SK-N-SH (cell line): ENCODE data around the gene PAN3. TPM values are rescaled to one million over a fixed set of nuclear protein-coding genes. Genes with fewer than 3 reads are reported as not detected.
A peak's percentile ranks its signal among the peaks of the same experiment; 100 is the strongest.

Experiments
- CTCF ChIA-PET: fragments of 300-600, 350-600 bp; formaldehyde crosslinking; extraction: SDS; loops from one replicate; lab custom pipeline; 2021; lab: Yijun Ruan, JAX
- POLR2A ChIA-PET: fragments of 350-600 bp; sonication (Branson Sonifier 250); formaldehyde crosslinking; extraction: SDS; loops from one replicate; lab custom pipeline; 2020; ENCODE audit warnings: antibody characterized with exemption, inconsistent platforms; lab: Yijun Ruan, JAX
- DNase-seq: peaks from one replicate; pipeline ENCODE4 v3.0.0; 2012
- H2AFZ ChIP-seq: fragments of 200-600 bp; sonication (generic); 2 replicates; pipeline ENCODE4 v1.8.1; 2016; ENCODE audit warnings: antibody characterized with exemption, mild to moderate bottlenecking, low read depth
- H3F3A ChIP-seq: fragments of 200-600 bp; sonication (generic); replicated peaks from 2 replicates; pipeline ENCODE3; 2016; ENCODE audit warnings: antibody characterized with exemption, mild to moderate bottlenecking; ENCODE audit not compliant: insufficient read depth
- H3K27ac ChIP-seq, 2 experiments: fragments of 200-500 bp in 1 of 2; fragments of 200-600 bp in 1 of 2; sonication (Bioruptor generic) in 1 of 2; sonication (generic), shearing (Covaris generic) in 1 of 2; 2 replicates each; pipeline versions ENCODE4 v1.5.1 to v1.6.1; 2014 to 2016; ENCODE audit warnings: low read depth in 2 of 2, inconsistent platforms in 1 of 2, low read length in 1 of 2, mild to moderate bottlenecking in 1 of 2, mixed read lengths in 1 of 2
- H3K27me3 ChIP-seq: fragments of 200-600 bp; sonication (generic), shearing (Covaris generic); 2 replicates; pipeline ENCODE4 v1.6.1; 2016; ENCODE audit warnings: mixed run types; ENCODE audit not compliant: insufficient read depth
- H3K36me3 ChIP-seq, 2 experiments: fragments of 200-500 bp in 1 of 2; fragments of 200-600 bp in 1 of 2; sonication (Bioruptor generic) in 1 of 2; sonication (generic) in 1 of 2; replicated peaks in 1 of 2; 2 replicates each; pipeline versions ENCODE3 to v1.5.1; 2014 to 2016; ENCODE audit warnings: low read length in 1 of 2, mild to moderate bottlenecking in 1 of 2; ENCODE audit not compliant: insufficient read depth in 2 of 2, control insufficient read depth in 1 of 2
- H3K4me1 ChIP-seq, 2 experiments: fragments of 200-500 bp in 1 of 2; fragments of 200-600 bp in 1 of 2; sonication (Bioruptor generic) in 1 of 2; sonication (generic), shearing (Covaris generic) in 1 of 2; 2 replicates each; pipeline versions ENCODE4 v1.5.1 to v1.6.1; 2014 to 2016; ENCODE audit warnings: low read depth in 1 of 2, low read length in 1 of 2, mixed run types in 1 of 2; ENCODE audit not compliant: insufficient read depth in 2 of 2, control insufficient read depth in 1 of 2
- H3K4me2 ChIP-seq: fragments of 200-600 bp; sonication (generic), shearing (Covaris generic); 2 replicates; pipeline ENCODE4 v1.6.1; 2017; ENCODE audit warnings: mixed run types
- H3K4me3 ChIP-seq, 2 experiments: fragments of 200-500 bp in 1 of 2; fragments of 200-600 bp in 1 of 2; sonication (Bioruptor generic) in 1 of 2; sonication (generic), shearing (Covaris generic) in 1 of 2; 2 replicates each; pipeline versions ENCODE4 v1.5.1 to v1.8.1; 2014 to 2016; ENCODE audit warnings: low read depth in 2 of 2, inconsistent platforms in 1 of 2, low read length in 1 of 2, mild to moderate bottlenecking in 1 of 2, mixed read lengths in 1 of 2, moderate library complexity in 1 of 2
- H3K79me2 ChIP-seq: fragments of 200-600 bp; sonication (generic); 2 replicates; pipeline ENCODE4 v1.8.1; 2017; ENCODE audit warnings: mild to moderate bottlenecking; ENCODE audit not compliant: insufficient read depth
- H3K9ac ChIP-seq: fragments of 200-600 bp; sonication (generic); 2 replicates; pipeline ENCODE4 v1.6.1; 2017; ENCODE audit warnings: mixed run types
- H3K9me2 ChIP-seq: fragments of 200-600 bp; sonication (generic); 2 replicates; pipeline ENCODE4 v1.6.1; 2017; ENCODE audit warnings: mixed run types
- H3K9me3 ChIP-seq: fragments of 200-600 bp; sonication (generic); 2 replicates; pipeline ENCODE4 v1.6.1; 2017; ENCODE audit warnings: mixed run types, mild to moderate bottlenecking, moderate library complexity
- H4K20me1 ChIP-seq: fragments of 200-600 bp; sonication (generic); 2 replicates; pipeline ENCODE4 v1.6.1; 2017; ENCODE audit warnings: mild to moderate bottlenecking, mixed run types; ENCODE audit not compliant: insufficient read depth
- ELF1 ChIP-seq: IDR thresholded peaks from 2 replicates; pipeline ENCODE4 v1.4.0; 2012
- EP300 ChIP-seq, 2 experiments: IDR thresholded peaks; 2 replicates each; pipeline versions ENCODE4 v1.4.0 to v1.6.1; 2012; ENCODE audit warnings: borderline replicate concordance in 1 of 2, low read depth in 1 of 2, low read length in 1 of 2
- GATA2 ChIP-seq: sonication (generic); formaldehyde crosslinking; IDR thresholded peaks from 2 replicates; pipeline ENCODE4 v1.5.0; 2020; ENCODE audit warnings: mild to moderate bottlenecking, missing genetic modification reagents
- JUND ChIP-seq: IDR thresholded peaks from 2 replicates; pipeline ENCODE4 v1.4.0; 2012
- MXI1 ChIP-seq: IDR thresholded peaks from 2 replicates; pipeline ENCODE4 v1.6.1; 2012; ENCODE audit warnings: mild to moderate bottlenecking, low read depth, low read length, improper control_type of control experiment
- NFIC ChIP-seq: IDR thresholded peaks from 2 replicates; pipeline ENCODE4 v1.4.0; 2012; ENCODE audit warnings: borderline replicate concordance
- NRF1 ChIP-seq: IDR thresholded peaks from 2 replicates; pipeline ENCODE4 v1.6.1; 2012; ENCODE audit warnings: low read depth, mild to moderate bottlenecking, low read length
- RCOR1 ChIP-seq: fragments of 150-350 bp; IDR thresholded peaks from 2 replicates; pipeline ENCODE4 v1.6.1; 2017; ENCODE audit warnings: antibody characterized with exemption, low read length
- RXRA ChIP-seq: IDR thresholded peaks from 2 replicates; pipeline ENCODE4 v1.4.0; 2012; ENCODE audit warnings: low read depth, mild to moderate bottlenecking, borderline replicate concordance
- SIN3A ChIP-seq: IDR thresholded peaks from 2 replicates; pipeline ENCODE4 v1.6.1; 2012; ENCODE audit warnings: low read depth, mild to moderate bottlenecking, low read length, moderate library complexity, borderline replicate concordance
- SMC3 ChIP-seq: IDR thresholded peaks from 2 replicates; pipeline ENCODE4 v1.6.1; 2012; ENCODE audit warnings: low read depth, low read length, improper control_type of control experiment
- TAF1 ChIP-seq: IDR thresholded peaks from 2 replicates; pipeline ENCODE4 v1.6.1; 2012; ENCODE audit warnings: low read depth, mild to moderate bottlenecking, low read length, moderate library complexity, borderline replicate concordance
- TCF12 ChIP-seq: IDR thresholded peaks from 2 replicates; pipeline ENCODE4 v1.4.0; 2012
- TEAD4 ChIP-seq: IDR thresholded peaks from 2 replicates; pipeline ENCODE4 v1.4.0; 2012; ENCODE audit warnings: mild to moderate bottlenecking, borderline replicate concordance; ENCODE audit not compliant: insufficient read depth
- WGBS: methylation state at CpG from one replicate; pipeline ENCODE4 v1.1.6; 2017; ENCODE audit warnings: low lambda C conversion rate; 5-methylcytosine and 5-hydroxymethylcytosine counted together
- polyA plus RNA-seq, 3 experiments: library from polyadenylated mRNA; depleted of rRNA; stranded (reverse); fragments of >200 nt; gene quantifications; 2 replicates each; pipeline ENCODE4 v1.2.3, GENCODE V29; 2012
- TF ChIP-seq, protein P1 (sequence below): fragments of 150-350 bp; IDR thresholded peaks from 2 replicates; pipeline ENCODE4 v1.6.1; 2016; ENCODE audit warnings: mild to moderate bottlenecking, low read depth, low read length
- TF ChIP-seq, protein P2 (sequence below): IDR thresholded peaks from 2 replicates; pipeline ENCODE4 v1.4.0; 2012; ENCODE audit warnings: low read depth
- TF ChIP-seq, protein P3 (sequence below): IDR thresholded peaks from 2 replicates; pipeline ENCODE4; 2012

The PAN3 gene
- polyA plus RNA-seq, 1 of the 3 experiments (the other 2 are of a cell fraction), result 6.4 TPM

DNA sequence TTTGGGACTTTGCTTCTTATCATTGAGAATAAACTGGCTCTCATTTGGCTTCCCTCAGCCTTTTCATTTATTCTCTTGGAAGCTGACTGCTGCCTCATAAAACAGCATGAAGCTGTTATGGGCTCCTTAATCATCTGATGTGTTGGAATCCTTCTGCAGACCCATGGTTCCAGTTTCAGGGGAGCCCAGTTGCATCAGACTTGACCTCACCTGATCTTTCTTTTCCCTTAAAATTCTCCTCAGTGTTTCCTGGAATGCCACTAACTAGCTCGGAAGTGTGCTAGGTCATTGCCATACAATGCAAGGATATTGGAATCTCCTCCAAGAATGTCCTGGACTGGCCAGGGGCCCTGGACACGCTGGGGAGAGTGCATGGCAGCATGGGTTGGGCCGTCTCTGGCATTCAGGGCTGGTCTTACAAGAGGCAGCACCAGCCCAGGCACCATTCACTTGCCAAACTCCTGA, 197.9 kb downstream of the PAN3 start:
- H3K27ac ChIP-seq, result no peak overlapping the region
- CTCF ChIA-PET, result interaction anchor here (0.6 to 3.8 kb wide), 2 partner anchors 12 to 23 kb away, joined by 3 to 22 read pairs; no protein-coding TSS in a partner anchor
- POLR2A ChIA-PET, result no interaction called here

DNA sequence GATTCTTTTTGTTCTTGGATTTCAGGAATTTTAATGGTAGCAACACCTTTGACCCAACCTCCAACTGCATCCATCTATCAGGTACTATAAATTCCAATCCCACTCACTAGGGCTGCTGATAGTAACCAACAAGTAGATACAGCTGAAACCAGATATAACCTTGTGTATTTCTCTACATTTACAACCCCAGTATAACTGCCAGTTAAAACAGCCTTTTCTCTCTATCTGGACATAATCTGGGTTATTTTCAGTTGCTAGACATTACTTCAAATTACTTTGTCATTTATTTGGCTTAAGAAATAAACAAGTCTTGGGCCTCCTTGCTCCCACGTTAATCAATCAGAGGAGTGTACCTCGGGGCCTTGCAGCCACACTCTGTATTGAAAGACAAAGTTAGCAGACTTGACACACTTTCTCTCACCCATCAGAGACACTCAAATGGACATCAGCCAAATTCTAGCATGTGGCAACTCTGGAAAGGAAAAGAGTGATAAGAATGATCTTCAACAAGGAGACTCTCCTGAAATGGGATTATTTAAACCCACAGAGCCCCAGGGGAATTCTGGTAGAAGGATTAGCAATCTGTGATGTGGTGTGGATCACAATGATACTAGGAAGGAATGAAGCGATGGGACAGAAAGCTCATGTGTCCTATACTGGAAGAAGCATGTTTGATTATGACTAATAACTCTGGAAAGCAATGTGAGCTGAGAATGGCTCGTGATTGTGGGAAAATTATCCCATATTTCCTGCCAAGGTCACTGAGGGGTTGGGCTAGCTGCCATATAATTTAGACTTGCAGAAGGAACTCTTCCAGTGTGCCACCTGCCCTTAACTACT, 199.0 kb downstream of the PAN3 start:
- Histone ChIP-seq H3K27ac (peak overlapping the region; percentile 50 to 72; a peak in 3 of 4 replicates), H3K36me3 (no peaks in the 10 kb centered on the region), H2AFZ (no peak overlapping the region), H3K9me2 (no peaks in the 10 kb centered on the region), H3K4me2 (peak overlapping the region; percentile 33; the same call in 1 of the 2 replicates), H3K4me3 (no peak overlapping the region), H3K9me3 (no peaks in the 10 kb centered on the region), H3K4me1 (peaks cover 3 to 28% of the 10 kb centered on the region in 2 experiments), H4K20me1 (no peaks in the 10 kb centered on the region), H3K27me3 (no peaks in the 10 kb centered on the region), H3F3A (peaks cover 17% of the 10 kb centered on the region), H3K9ac (no peak overlapping the region), H3K79me2 (no peaks in the 10 kb centered on the region)
- TF ChIP-seq, protein P1, sequence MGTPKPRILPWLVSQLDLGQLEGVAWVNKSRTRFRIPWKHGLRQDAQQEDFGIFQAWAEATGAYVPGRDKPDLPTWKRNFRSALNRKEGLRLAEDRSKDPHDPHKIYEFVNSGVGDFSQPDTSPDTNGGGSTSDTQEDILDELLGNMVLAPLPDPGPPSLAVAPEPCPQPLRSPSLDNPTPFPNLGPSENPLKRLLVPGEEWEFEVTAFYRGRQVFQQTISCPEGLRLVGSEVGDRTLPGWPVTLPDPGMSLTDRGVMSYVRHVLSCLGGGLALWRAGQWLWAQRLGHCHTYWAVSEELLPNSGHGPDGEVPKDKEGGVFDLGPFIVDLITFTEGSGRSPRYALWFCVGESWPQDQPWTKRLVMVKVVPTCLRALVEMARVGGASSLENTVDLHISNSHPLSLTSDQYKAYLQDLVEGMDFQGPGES, result no peak
- TF ChIP-seq, protein P2, sequence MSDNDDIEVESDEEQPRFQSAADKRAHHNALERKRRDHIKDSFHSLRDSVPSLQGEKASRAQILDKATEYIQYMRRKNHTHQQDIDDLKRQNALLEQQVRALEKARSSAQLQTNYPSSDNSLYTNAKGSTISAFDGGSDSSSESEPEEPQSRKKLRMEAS, result peak; percentile 21; the same call in 1 of the 2 replicates
- TF ChIP-seq JUND, result no peak
- TF ChIP-seq RCOR1, result no peak
- TF ChIP-seq TAF1, result no peak
- TF ChIP-seq TCF12, result peak; percentile 37; the same call in 1 of the 2 replicates
- TF ChIP-seq TEAD4, result no peak
- TF ChIP-seq SMC3, result no peak
- TF ChIP-seq EP300 (IDR thresholded peaks at IDR 0.05; ENCODE audit: borderline replicate concordance in 1 of 2, low read depth in 1 of 2, low read length in 1 of 2), result no peak
- no peak for TF ChIP-seq MXI1
- no peak for TF ChIP-seq ELF1
- TF ChIP-seq NFIC, result peak; percentile 50; the same call in 1 of the 2 replicates
- TF ChIP-seq RXRA, result no peak
- TF ChIP-seq NRF1, result no peak
- WGBS, result 50% methylated on average over 4 of the region's 4 CpGs
- CTCF ChIA-PET, result interaction anchor here (0.6 to 3.8 kb wide), 2 partner anchors 13 to 22 kb away, joined by 3 to 22 read pairs; no protein-coding TSS in a partner anchor
- POLR2A ChIA-PET, result no interaction called here
- no peak for DNase-seq

More for the DNA sequence above, 197.9 kb downstream of the PAN3 start:
- 100% methylated on average over 1 of the region's 3 CpGs for WGBS
- Histone ChIP-seq H3K9me2 (no peaks in the 10 kb centered on the region), H3K36me3 (no peaks in the 10 kb centered on the region), H3K4me2 (no peak overlapping the region), H3K4me1 (peaks cover 3 to 28% of the 10 kb centered on the region in 2 experiments), H3K9ac (no peak overlapping the region), H4K20me1 (no peaks in the 10 kb centered on the region), H3K9me3 (no peaks in the 10 kb centered on the region), H3K4me3 (no peak overlapping the region), H3K27me3 (no peaks in the 10 kb centered on the region), H2AFZ (no peak overlapping the region)
- DNase-seq, result no peak
- no peak for TF ChIP-seq GATA2
- no peak for TF ChIP-seq SIN3A
- no peak for TF ChIP-seq TEAD4
- no peak for TF ChIP-seq EP300 (IDR thresholded peaks at IDR 0.05; ENCODE audit: borderline replicate concordance in 1 of 2, low read depth in 1 of 2, low read length in 1 of 2)
- TF ChIP-seq, protein P2, result no peak
- TF ChIP-seq, protein P3, sequence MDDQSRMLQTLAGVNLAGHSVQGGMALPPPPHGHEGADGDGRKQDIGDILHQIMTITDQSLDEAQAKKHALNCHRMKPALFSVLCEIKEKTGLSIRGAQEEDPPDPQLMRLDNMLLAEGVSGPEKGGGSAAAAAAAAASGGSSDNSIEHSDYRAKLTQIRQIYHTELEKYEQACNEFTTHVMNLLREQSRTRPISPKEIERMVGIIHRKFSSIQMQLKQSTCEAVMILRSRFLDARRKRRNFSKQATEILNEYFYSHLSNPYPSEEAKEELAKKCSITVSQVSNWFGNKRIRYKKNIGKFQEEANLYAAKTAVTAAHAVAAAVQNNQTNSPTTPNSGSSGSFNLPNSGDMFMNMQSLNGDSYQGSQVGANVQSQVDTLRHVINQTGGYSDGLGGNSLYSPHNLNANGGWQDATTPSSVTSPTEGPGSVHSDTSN, result no peak
- TF ChIP-seq, all 33 proteins: peak for 0
- Histone ChIP-seq H3K79me2 (no peaks in the 10 kb centered on the region), H3F3A (peaks cover 17% of the 10 kb centered on the region)
